ENCODE data around the gene GTF2F1.
A peak's percentile ranks its signal among the peaks of the same experiment; 100 is the strongest.
"Not testable (repeated sequence)": the region's sequence is repeated elsewhere in the genome, so short reads cannot be mapped to it uniquely, and the experiment has no call there.

The GTF2F1 gene

DNA sequence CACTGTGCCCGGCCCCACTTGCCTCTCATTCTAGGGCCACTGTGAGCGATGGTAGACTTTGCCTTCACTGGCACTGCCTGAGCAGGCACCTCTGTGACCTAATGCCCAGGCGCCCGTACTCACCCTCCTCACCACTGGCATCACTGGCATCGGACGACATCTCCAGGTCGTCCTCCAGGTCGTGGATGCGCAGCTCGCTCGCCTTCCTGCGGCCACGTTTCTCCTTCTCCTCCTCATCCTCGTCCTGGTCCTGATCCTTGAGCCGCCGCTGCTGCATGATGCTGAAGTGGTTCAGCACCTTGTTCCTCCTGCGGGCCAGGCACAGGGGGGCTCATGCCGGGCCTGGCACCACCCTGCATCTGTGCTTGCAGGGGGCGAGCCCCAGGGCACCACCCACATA is 9.8 kb downstream of the GTF2F1 start:
- DNase-seq = no peak

GRCh38 chr19:6381030-6381750 is 11.8 kb downstream of the GTF2F1 start:
- no peak for DNase-seq

GRCh38 chr19:6379744-6380143 is 13.2 kb downstream of the GTF2F1 start:
- DNase-seq = no peak

DNA sequence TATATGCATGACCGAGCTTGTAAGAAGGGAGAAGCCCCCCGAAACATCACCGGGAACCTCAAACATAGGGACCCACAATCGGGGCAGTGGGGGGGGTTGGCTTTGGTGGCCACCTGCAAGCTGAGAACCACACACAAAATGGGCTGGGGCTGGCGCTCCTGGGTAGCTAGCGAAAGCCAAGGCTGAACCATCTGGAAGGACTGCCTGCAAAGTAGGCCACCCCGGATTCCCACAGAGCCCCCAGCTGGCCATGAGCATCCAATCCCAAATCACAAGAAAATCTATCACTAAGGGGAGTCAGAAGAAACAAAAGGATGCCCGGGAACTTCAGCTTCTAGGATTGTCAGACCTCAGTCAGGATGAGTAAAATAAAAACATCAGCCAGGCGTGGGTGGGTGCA is 14.5 kb downstream of the GTF2F1 start:
- no peak for DNase-seq

DNA sequence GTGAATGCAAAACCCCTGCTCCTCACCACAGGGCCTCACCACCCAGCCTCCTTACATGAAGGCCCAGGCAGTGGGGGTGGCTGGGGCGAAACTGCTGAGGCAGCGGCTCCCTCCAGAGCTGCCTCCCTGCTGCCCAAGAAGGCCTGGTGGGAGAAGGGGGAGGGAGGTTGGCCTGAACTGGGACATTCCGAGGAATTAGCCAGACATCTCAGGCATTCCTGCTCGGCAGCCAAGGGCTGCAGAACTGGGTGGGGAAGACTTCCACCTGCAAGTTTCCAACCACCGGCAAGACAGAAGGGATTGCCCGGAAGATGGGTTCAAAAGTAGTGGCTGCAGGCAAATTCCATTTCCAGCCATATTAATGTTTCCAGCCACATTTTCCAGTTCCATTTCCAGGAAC is 14.9 kb downstream of the GTF2F1 start:
- no peak for DNase-seq

- DNase-seq = no peak
Observed at GRCh38 chr19:6376512-6377190, 16.3 kb downstream of the GTF2F1 start.

DNA sequence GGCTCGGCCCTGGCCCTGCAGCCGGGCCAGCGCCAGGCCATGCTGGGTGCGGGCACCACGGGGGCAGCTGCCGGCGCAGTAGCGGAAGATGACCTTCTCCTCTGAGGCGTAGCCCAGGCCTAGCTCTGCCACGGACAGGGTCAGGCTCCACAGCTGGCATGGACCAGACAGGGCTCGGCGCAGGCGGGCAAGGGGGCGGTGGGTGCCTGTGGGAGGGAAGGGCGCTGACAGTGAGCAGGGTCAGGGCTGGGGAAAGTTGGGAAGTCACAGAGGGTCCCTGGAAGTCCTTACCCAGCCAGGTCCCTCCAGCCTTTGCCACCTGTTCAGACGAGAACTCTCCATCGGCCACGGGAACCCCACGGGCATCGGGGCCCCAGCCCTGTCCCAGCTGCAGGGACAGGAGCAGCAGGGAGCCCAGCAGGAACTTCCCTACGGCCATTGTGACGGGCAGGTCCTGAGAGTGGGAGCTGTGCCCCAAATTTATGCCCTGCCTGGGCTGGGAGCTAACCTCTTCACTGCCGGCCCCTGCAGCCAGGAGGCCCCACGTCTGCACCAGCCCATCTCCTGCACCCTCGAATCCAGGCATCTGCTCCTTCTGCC is 17.5 kb downstream of the GTF2F1 start, which contains the start of gene PSPN:
PSPN (minus strand) TSS at position 523 of the 600 bp plus-strand sequence; CDS start at position 439, 84 bp downstream.
- DNase-seq = no peak

- no peak for DNase-seq
Observed at GRCh38 chr19:6374711-6375410, 18.1 kb downstream of the GTF2F1 start.

DNA sequence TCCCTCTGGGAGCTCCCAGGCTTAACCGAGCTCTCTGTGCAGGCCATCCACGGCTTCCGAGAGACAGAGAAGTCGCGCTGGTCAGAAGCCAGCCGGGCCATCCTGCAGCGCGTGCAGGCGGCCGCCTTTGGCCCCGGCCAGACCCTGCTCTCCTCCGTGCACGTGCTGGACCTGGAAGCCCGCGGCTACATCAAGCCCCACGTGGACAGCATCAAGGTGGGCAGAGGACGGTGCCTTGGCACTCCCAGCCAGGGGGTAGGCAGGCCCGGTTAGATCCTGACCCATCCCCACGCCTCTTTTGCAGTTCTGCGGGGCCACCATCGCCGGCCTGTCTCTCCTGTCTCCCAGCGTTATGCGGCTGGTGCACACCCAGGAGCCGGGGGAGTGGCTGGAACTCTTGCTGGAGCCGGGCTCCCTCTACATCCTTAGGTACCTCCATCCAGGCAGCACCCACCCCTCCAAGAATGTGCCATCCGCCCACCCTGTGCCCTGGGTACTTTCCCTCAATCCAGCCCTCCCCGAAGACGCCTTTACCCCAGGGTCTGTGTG is 18.7 kb downstream of the GTF2F1 start:
- no peak for DNase-seq

GRCh38 chr19:6373813-6374108 is 19.2 kb downstream of the GTF2F1 start:
- DNase-seq = no peak

DNA sequence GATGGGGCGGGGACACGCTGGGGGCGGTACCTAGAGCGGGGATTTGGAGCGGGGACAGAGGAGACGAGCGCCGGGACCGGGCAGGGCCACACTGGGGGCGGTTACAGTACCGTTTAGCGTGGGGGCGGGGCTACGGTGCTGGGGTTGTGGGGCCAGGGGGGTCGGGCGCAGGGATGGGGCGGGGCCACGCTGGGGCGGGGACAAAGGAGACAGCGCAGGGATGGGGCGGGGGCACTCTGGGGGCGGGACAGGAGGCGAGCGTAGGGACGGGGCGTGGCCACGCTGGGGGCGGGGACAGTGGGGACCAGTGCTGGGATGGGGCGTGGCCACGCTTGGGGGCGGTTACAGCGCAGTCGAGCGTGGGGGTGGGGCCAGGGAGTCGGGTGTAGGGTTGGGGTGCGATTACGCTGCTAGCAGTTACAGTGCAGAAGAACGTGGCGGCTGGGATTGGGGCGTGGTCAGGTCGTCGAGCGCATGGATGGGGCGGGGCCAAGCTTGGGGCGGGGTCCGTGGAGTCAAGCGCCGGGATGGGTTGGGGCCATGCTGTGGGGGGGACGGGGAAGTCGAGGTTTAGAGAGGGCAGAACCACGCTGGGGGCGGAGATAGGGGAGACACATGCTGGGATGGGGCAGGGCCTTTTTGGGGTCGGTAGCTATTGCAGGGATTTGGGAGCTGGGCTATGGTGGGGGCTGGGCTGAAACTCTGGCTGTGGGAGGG is 19.7 kb downstream of the GTF2F1 start:
- peak; percentile 97 for DNase-seq

DNA sequence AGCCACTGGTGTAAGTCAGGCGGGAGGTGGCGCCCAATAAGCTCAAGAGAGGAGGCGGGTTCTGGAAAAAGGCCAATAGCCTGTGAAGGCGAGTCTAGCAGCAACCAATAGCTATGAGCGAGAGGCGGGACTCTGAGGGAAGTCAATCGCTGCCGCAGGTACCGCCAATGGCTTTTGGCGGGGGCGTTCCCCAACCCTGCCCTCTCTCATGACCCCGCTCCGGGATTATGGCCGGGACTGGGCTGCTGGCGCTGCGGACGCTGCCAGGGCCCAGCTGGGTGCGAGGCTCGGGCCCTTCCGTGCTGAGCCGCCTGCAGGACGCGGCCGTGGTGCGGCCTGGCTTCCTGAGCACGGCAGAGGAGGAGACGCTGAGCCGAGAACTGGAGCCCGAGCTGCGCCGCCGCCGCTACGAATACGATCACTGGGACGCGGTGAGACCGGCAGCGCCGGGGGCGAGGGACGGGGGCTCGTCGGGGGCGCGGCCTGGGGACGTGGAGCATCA is 20.3 kb downstream of the GTF2F1 start, which contains the start of gene ALKBH7:
ALKBH7 (plus strand) TSS at position 201 of the 502 bp plus-strand sequence; CDS start at position 228, 27 bp downstream.
- peak; percentile 100 for DNase-seq

DNA sequence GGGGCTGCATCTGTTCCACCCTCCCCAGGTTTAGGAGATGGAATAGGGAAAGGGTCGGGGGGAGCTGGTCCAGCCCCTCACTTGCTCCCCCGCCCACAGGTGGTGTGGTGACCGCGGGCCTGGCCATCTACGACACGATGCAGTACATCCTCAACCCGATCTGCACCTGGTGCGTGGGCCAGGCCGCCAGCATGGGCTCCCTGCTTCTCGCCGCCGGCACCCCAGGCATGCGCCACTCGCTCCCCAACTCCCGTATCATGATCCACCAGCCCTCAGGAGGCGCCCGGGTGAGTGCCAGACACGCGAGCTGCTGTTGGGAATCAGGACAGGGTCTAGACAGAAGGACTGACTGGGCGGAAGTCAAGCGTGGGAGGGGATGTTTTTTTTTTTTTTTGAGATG is 28.6 kb downstream of the GTF2F1 start:
- no peak for DNase-seq

- DNase-seq = no peak
Observed at GRCh38 chr19:6362351-6362801, 30.6 kb downstream of the GTF2F1 start.

- no peak for DNase-seq
Observed at GRCh38 chr19:6362027-6362350, 31.0 kb downstream of the GTF2F1 start.

DNA sequence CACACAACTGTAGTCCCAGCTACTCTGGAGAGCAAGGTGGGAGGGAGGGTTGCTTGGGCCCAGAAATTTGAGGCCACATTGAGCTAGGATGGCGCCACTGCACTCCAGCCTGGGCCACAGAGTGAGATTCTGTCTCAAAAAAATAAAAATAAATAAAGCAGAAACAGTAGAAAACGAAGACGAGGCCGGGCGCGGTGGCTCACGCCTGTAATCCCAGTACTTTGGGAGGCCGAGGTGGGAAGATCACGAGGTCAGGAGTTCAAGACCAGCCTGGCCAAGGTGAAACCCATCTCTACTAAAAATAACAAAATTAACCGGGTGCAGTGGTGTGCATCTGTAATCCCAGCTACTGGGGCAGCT is 32.1 kb downstream of the GTF2F1 start:
- DNase-seq = not testable (repeated sequence)

- not testable (repeated sequence) for DNase-seq
Observed at GRCh38 chr19:6360445-6360844, 32.5 kb downstream of the GTF2F1 start.

DNA sequence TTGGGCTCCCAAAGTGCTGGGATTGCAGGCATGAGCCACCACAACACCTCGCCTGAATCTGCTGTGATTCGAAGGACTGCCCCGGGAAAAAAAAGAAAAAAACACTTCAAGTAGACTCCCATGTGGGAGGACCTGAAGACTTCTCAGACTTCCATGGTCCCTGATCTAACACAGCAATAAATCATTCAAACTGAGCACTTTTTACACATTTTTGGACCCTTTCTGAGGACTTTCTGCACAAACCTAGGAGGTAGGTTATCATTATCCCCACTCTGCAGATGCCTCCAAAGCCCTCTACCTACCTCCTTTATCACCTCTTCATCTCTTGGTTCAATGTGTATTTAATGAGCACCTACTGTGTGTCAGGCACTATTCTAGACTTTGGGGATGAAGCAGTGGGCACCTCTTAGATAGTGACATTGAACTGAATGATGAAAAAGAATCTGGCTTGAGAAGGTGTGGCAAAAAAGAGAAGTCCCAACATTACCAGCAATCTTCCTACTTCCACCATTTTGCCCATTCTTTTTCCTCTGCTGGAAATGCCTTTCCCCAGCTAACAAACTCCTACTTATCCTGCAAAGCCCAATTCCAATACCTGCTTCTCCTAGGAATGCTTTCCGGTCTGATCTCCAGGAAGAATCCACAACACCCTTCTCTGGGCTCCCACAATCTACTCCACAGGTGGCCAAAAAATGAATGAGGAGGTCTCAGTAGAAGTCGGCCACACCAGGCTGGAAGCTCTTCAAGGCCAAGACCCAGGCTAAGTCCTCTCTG is 33.2 kb downstream of the GTF2F1 start:
- DNase-seq = no peak

DNA sequence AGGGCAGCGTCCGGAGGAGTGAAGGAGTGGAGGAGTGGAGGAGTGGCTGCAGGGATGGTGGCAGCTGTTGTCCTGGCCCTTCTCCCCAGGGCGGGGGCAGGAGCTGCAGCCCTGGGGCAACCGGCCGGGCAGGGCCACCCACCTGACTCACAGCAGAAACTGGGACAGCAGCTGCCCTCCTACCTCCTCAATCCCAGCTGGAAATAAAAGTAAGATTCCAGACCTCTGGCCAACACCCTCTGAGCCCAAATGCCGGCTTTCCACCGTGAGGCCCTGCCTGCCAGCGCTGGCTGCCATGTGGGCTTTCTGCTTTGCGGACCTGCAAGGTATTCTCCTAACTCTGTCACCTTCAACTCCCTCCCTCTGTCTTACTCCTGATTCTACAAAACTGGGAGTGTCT is 35.0 kb downstream of the GTF2F1 start:
- no peak for DNase-seq

DNA sequence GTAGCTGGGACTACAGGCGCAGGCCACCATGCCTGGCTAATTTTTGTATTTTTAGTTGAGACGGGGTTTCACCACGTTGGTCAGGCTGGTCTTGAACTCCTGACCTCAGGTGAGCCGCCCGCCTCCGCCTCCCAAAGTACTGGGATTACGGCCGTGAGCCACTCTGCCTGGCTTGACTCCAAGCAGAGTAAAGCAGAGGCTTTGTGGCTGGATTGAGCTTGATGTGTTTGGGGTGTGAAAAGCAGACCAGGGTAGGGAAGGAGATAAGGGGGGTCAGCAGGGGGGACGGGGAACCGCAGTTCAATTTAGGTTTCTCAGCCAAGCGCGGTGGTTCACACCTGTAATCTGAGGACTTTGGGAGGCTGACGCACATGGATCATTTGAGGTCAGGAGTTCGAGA is 35.8 kb downstream of the GTF2F1 start:
- no peak for DNase-seq

DNA sequence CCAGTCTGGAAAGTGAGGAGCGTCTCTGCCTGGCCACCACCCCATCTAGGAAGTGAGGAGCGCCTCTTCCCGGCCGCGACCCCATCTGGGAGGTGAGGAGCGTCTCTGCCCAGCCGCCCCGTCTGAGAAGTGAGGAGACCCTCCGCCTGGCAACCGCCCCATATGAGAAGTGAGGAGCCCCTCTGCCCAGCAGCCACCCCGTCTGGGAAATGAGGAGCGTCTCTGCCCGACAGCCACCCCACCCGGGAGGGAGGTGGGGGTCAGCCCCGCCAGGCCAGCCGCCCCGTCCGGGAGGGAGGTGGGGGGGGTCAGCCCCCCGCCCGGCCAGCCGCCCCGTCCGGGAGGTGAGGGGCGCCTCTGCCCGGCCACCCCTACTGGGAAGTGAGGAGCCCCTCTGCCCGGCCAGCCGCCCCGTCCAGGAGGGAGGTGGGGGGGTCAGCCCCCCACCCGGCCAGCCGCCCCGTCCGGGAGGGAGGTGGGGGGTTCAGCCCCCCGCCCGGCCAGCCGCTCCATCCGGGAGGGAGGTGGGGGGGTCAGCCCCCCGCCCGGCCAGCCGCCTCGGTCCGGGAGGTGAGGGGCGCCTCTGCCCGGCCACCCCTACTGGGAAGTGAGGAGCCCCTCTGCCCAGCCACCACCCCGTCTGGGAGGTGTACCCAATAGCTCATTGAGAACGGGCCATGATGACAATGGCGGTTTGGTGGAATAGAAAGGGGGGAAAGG is 37.5 kb downstream of the GTF2F1 start:
- not testable (repeated sequence) for DNase-seq
